ENCODE measurements around the gene CPEB2. TPM values are rescaled to one million over a fixed set of nuclear protein-coding genes. Genes with fewer than 3 reads are reported as not detected.
A peak's percentile ranks its signal among the peaks of the same experiment; 100 is the strongest.

The CPEB2 gene
- total RNA-seq, 4 donors from 2014 or later = 10.5 to 32.6 (median 22.6) TPM

- H3K27ac ChIP-seq = peak overlapping the region in 1 of 4 donors; percentile 15
- TF ChIP-seq CTCF (IDR thresholded peaks at IDR 0.05) (no peak), POLR2A (IDR thresholded peaks at IDR 0.05) (no peak)
- H3K4me3 ChIP-seq = no peak overlapping the region
- no peaks in the 10 kb centered on the region for H3K9me3 ChIP-seq
- DNase-seq = no peak
- H3K36me3 ChIP-seq = peaks cover 0 to 36% (median 3%) of the 10 kb centered on the region in 3 donors
- intact Hi-C loops (cut with DNase I) = no loop called here
- peaks cover 0 to 44% (median 3%) of the 10 kb centered on the region in 3 donors for H3K4me1 ChIP-seq
- H3K27me3 ChIP-seq = no peaks in the 10 kb centered on the region
These were observed 32.9 kb downstream of the CPEB2 start for GRCh38 chr4:15035159-15035558.

- intact Hi-C loops (cut with DNase I) = no loop called here
- Histone ChIP-seq H3K36me3 (peaks cover 0 to 50% (median 3%) of the 10 kb centered on the region in 3 donors), H3K9me3 (no peaks in the 10 kb centered on the region), H3K27ac (no peak overlapping the region), H3K27me3 (no peaks in the 10 kb centered on the region), H3K4me1 (peaks cover 0 to 15% (median 3%) of the 10 kb centered on the region in 3 donors), H3K4me3 (no peak overlapping the region)
- no peak for TF ChIP-seq CTCF (IDR thresholded peaks at IDR 0.05)
- no peak for TF ChIP-seq POLR2A (IDR thresholded peaks at IDR 0.05)
- DNase-seq = no peak
These were observed 35.8 kb downstream of the CPEB2 start for GRCh38 chr4:15037923-15038541.

GRCh38 chr4:15040916-15041463 is 38.7 kb downstream of the CPEB2 start:
- no peak for DNase-seq
- H3K4me1 ChIP-seq = peaks cover 0 to 13% (median 0%) of the 10 kb centered on the region in 3 donors
- intact Hi-C loops (cut with DNase I) = no loop called here
- 64 to 84% methylated on average over 3 of the region's 3 CpGs for WGBS, 2 donors
- H3K27ac ChIP-seq = peak overlapping the region in 3 of 4 donors; percentile 6 to 46 (median 45)
- H3K4me3 ChIP-seq = no peak overlapping the region
- no peaks in the 10 kb centered on the region for H3K9me3 ChIP-seq
- H3K27me3 ChIP-seq = no peaks in the 10 kb centered on the region
- TF ChIP-seq POLR2A (IDR thresholded peaks at IDR 0.05) (no peak), CTCF (IDR thresholded peaks at IDR 0.05) (no peak)
- peaks cover 0 to 25% (median 0%) of the 10 kb centered on the region in 3 donors for H3K36me3 ChIP-seq

- TF ChIP-seq CTCF (IDR thresholded peaks at IDR 0.05) (no peak), POLR2A (IDR thresholded peaks at IDR 0.05) (no peak)
- 69 to 71% methylated on average over 4 of the region's 4 CpGs for WGBS, 2 donors
- no peaks in the 10 kb centered on the region for H3K27me3 ChIP-seq
- peaks cover 0 to 13% (median 0%) of the 10 kb centered on the region in 3 donors for H3K4me1 ChIP-seq
- peaks cover 0 to 30% (median 0%) of the 10 kb centered on the region in 3 donors for H3K36me3 ChIP-seq
- no peaks in the 10 kb centered on the region for H3K9me3 ChIP-seq
- intact Hi-C loops (cut with DNase I) = no loop called here
- DNase-seq = no peak
- no peak overlapping the region for H3K4me3 ChIP-seq
- peak overlapping the region in 1 of 4 donors; percentile 9 for H3K27ac ChIP-seq
These were observed 40.4 kb downstream of the CPEB2 start for GRCh38 chr4:15042529-15043167.

GRCh38 chr4:15043226-15043625 is 40.9 kb downstream of the CPEB2 start:
- 79 to 82% methylated on average over 3 of the region's 3 CpGs for WGBS, 2 donors
- intact Hi-C loops (cut with DNase I) = no loop called here
- H3K9me3 ChIP-seq = no peaks in the 10 kb centered on the region

More at GRCh38 chr4:15043226-15043625, 40.9 kb downstream of the CPEB2 start:
- peaks cover 0 to 30% (median 0%) of the 10 kb centered on the region in 3 donors for H3K36me3 ChIP-seq
- H3K27ac ChIP-seq = peak overlapping the region in 1 of 4 donors; percentile 9
- H3K27me3 ChIP-seq = no peaks in the 10 kb centered on the region
- DNase-seq = no peak
- peak in 1 of 6 experiments; percentile 19 for TF ChIP-seq CTCF (IDR thresholded peaks at IDR 0.05)
- TF ChIP-seq POLR2A (IDR thresholded peaks at IDR 0.05) = no peak
- H3K4me1 ChIP-seq = peaks cover 0 to 13% (median 0%) of the 10 kb centered on the region in 3 donors
- no peak overlapping the region for H3K4me3 ChIP-seq

Data from esophagus squamous epithelium (tissue), 5 donors.